Right lobe of liver (tissue), 4 donors: ENCODE data around the gene MXI1.

ENCODE experiments used
- CTCF ChIP-seq, 4 donors: fragments of 200-600 bp in 3 of 4; fragments of 450-650 bp in 1 of 4; IDR thresholded peaks; one replicate each; pipeline versions ENCODE4 v1.5.1 to v1.8.0; 2016 to 2022; ENCODE audit warnings: antibody characterized with exemption in 4 of 4, mild to moderate bottlenecking in 2 of 4
- POLR2A ChIP-seq: fragments of 450-650 bp; IDR thresholded peaks from one replicate; pipeline ENCODE4 v1.6.1; 2017; ENCODE audit warnings: antibody characterized with exemption, mild to moderate bottlenecking
- donor health status: DM: no; HTN: no; CAD: no.
- donor health status: DM: no; HTN: no; CAD: no.
- donor health status: DM: no; HTN: yes; CAD: no.

GRCh38 chr10:110267276-110267675, 59.9 kb downstream of the MXI1 start:
- TF ChIP-seq CTCF (IDR thresholded peaks at IDR 0.05) (no peak), POLR2A (no peak)
